K562 (cell line): ENCODE results near the gene COPA. TPM values are rescaled to one million over a fixed set of nuclear protein-coding genes. Genes with fewer than 3 reads are reported as not detected.

ENCODE experiments used
- ATAC-seq: fragments of 200-7000 bp; cut with Tn5 transposase; 3 replicates; pipeline ENCODE4 v1.9.1; 2020; ENCODE audit warnings: moderate library complexity
- BruUV-seq: library from RNA; stranded (reverse); fragments of 400-500 nt; replicated peaks from 2 replicates; lab custom pipeline; 2021; lab: Mats Ljungman, UMichigan
- CTCF ChIA-PET: fragments of 300-600 bp; formaldehyde crosslinking; extraction: SDS; loops from one replicate; lab custom pipeline; 2021; ENCODE audit warnings: low intra/inter-chr PET ratio; lab: Yijun Ruan, JAX
- POLR2A ChIA-PET: fragments of 300-600, 350-650 bp; sonication (Branson Sonifier 250); formaldehyde crosslinking; extraction: SDS; loops from one replicate; lab custom pipeline; 2021; ENCODE audit warnings: antibody characterized with exemption, inconsistent platforms; lab: Yijun Ruan, JAX
- DNase-seq, 4 experiments: peaks; one replicate each; pipeline versions ENCODE4 v3.0.0 to v3.0.0-alpha.2; 2011 to 2018; ENCODE audit warnings: low spot score in 3 of 4, mixed read lengths in 3 of 4; ENCODE audit errors: extremely low read depth in 1 of 4
- FAIRE-seq: peaks from 2 replicates; lab custom pipeline; 2011; peaks lifted over from hg19 to GRCh38; lab: Jason Lieb, UNC
- H2AFZ ChIP-seq: 2 replicates; pipeline ENCODE4 v1.6.0; 2011; ENCODE audit warnings: low read depth, low read length, control low read depth, inconsistent platforms
- H3K27ac ChIP-seq: fragments of 200-600 bp; 3 replicates; pipeline ENCODE4 v1.8.0; 2011; ENCODE audit warnings: low read depth, mild to moderate bottlenecking, control low read depth, inconsistent platforms, low read length, moderate library complexity, mixed read lengths; ENCODE audit errors: extremely low read depth
- H3K27me3 ChIP-seq, 2 experiments: fragments of 300-600 bp in 1 of 2; 2 replicates in 1 of 2; 3 replicates in 1 of 2; pipeline versions ENCODE4 v1.6.0 to v1.8.0; 2011; ENCODE audit warnings: inconsistent platforms in 2 of 2, low read length in 2 of 2, mild to moderate bottlenecking in 1 of 2, mixed read lengths in 1 of 2, moderate library complexity in 1 of 2; ENCODE audit not compliant: control insufficient read depth in 2 of 2, insufficient read depth in 2 of 2
- H3K36me3 ChIP-seq: fragments of 300-600 bp; 3 replicates; pipeline ENCODE4 v1.8.0; 2011; ENCODE audit warnings: mild to moderate bottlenecking, low read length, inconsistent platforms; ENCODE audit not compliant: control insufficient read depth, insufficient read depth
- H3K4me1 ChIP-seq, 2 experiments: fragments of 200-600 bp in 1 of 2; replicated peaks in 1 of 2; 2 replicates in 1 of 2; 3 replicates in 1 of 2; pipeline versions ENCODE4 v1.5.1 to v1.8.0; 2011; ENCODE audit warnings: inconsistent platforms in 2 of 2, low read length in 2 of 2, mild to moderate bottlenecking in 1 of 2, mixed read lengths in 1 of 2, moderate library complexity in 1 of 2; ENCODE audit not compliant: control insufficient read depth in 2 of 2, insufficient read depth in 2 of 2
- H3K4me2 ChIP-seq: 2 replicates; pipeline ENCODE4 v1.6.1; 2011; ENCODE audit warnings: low read length, control low read depth, inconsistent platforms, mixed read lengths; ENCODE audit not compliant: insufficient read depth
- H3K4me3 ChIP-seq: fragments of 200-600 bp; sonication (generic), shearing (Covaris generic); 2 replicates; pipeline ENCODE4 v1.5.1; 2016; ENCODE audit warnings: control low read depth, inconsistent platforms
- H3K79me2 ChIP-seq: fragments of 200-600 bp; 3 replicates; pipeline ENCODE4 v1.8.0; 2011; ENCODE audit warnings: low read length, inconsistent platforms; ENCODE audit not compliant: control insufficient read depth, insufficient read depth
- H3K9ac ChIP-seq, 2 experiments: 2 replicates each; pipeline versions ENCODE4 v1.6.0 to v1.6.1; 2011; ENCODE audit warnings: low read depth in 2 of 2, low read length in 2 of 2, control low read depth in 1 of 2, inconsistent platforms in 1 of 2, mild to moderate bottlenecking in 1 of 2, mixed read lengths in 1 of 2; ENCODE audit not compliant: insufficient read depth in 1 of 2
- H3K9me1 ChIP-seq: one replicate; pipeline ENCODE4 v1.6.0; 2011; ENCODE audit warnings: inconsistent platforms, mild to moderate bottlenecking, low read length, moderate library complexity; ENCODE audit not compliant: control insufficient read depth, insufficient read depth
- H3K9me3 ChIP-seq: replicated peaks from 2 replicates; pipeline ENCODE4 v1.5.1; 2011; ENCODE audit warnings: low read depth, low read length, inconsistent platforms; ENCODE audit not compliant: control insufficient read depth, insufficient read depth
- H4K20me1 ChIP-seq: replicated peaks from 2 replicates; pipeline ENCODE4 v1.6.1; 2011; ENCODE audit warnings: low read length, inconsistent platforms, mixed read lengths; ENCODE audit not compliant: control insufficient read depth, insufficient read depth
- CEBPG ChIP-seq, 3 experiments: fragments of 200-800 bp in 1 of 3; sonication (Bioruptor generic) in 1 of 3; sonication (generic) in 1 of 3; formaldehyde crosslinking in 1 of 3; IDR thresholded peaks in 2 of 3; conservative IDR thresholded peaks in 1 of 3; 2 replicates each; pipeline versions ENCODE4 v1.6.1 to v1.8.0; 2016 to 2022; ENCODE audit warnings: missing compliant biosample characterization in 2 of 3, missing genetic modification characterization in 2 of 3, mild to moderate bottlenecking in 1 of 3, missing genetic modification reagents in 1 of 3
- GATAD2B ChIP-seq: fragments of 450-650 bp; IDR thresholded peaks from 2 replicates; pipeline ENCODE4 v1.6.1; 2017; ENCODE audit warnings: mild to moderate bottlenecking, borderline replicate concordance
- MEF2A ChIP-seq: IDR thresholded peaks from 2 replicates; pipeline ENCODE4 v1.6.1; 2011; ENCODE audit warnings: low read depth, mild to moderate bottlenecking, low read length, moderate library complexity; ENCODE audit not compliant: control insufficient read depth
- RBM34 ChIP-seq: fragments of 200-400 bp; formaldehyde crosslinking; IDR thresholded peaks from 2 replicates; pipeline ENCODE4 v1.6.1; 2018; ENCODE audit warnings: low read length, borderline replicate concordance; ENCODE audit not compliant: insufficient read depth
- ZNF165 ChIP-seq: fragments of 250-450 bp; sonication (Bioruptor Pico); IDR thresholded peaks from 2 replicates; pipeline ENCODE4 v1.4.0; 2020; ENCODE audit warnings: borderline replicate concordance
- WGBS: fragments of 100-300 bp; shearing (Covaris generic); methylation state at CpG from one replicate; pipeline ENCODE4 v1.1.6; 2016; ENCODE audit warnings: low coverage, mixed read lengths; ENCODE audit not compliant: insufficient coverage; ENCODE audit errors: missing lambda C conversion rate; 5-methylcytosine and 5-hydroxymethylcytosine counted together
- in situ Hi-C: fragments of 300-500 bp; cut with MboI; formaldehyde crosslinking; loops from 4 replicates; pipeline ENCODE4 v1.15.0; 2018; ENCODE audit warnings: inconsistent platforms, mixed read lengths
- intact Hi-C: fragments of 100-400 bp; cut with micrococcal nuclease; formaldehyde crosslinking; loops from 2 replicates; pipeline ENCODE4 v1.14.2; 2022
- polyA plus RNA-seq, 8 experiments: library from polyadenylated mRNA; depleted of rRNA in 4 of 8; stranded (reverse) in 5 of 8; unstranded in 3 of 8; fragments of >200 nt; fragmentation: Nextera tagmentation in 2 of 8; fragmentation: Illumina TruSeq in 1 of 8; extraction: Ambion mirVana in 2 of 8; extraction: Trizol in 1 of 8; gene quantifications; 2 replicates each; pipeline versions ENCODE4 v1.2.1 to v1.2.3, GENCODE V29; 2011 to 2014; ENCODE audit warnings: inconsistent platforms in 1 of 8, missing spikeins in 1 of 8
- total RNA-seq, 7 experiments: library from RNA; depleted of rRNA in 6 of 7; stranded (reverse); fragments of >200 nt in 6 of 7; fragmentation: Illumina TruSeq in 2 of 7; extraction: Trizol in 2 of 7; gene quantifications; 2 replicates each; pipeline versions ENCODE4 v1.2.1 to v1.2.3, GENCODE V29; 2011 to 2021; ENCODE audit warnings: low replicate concordance in 1 of 7
- TF ChIP-seq, protein P1 (sequence below): IDR thresholded peaks from 3 replicates; pipeline ENCODE4 v1.6.1; 2011; ENCODE audit warnings: borderline replicate concordance, mild to moderate bottlenecking, moderate library complexity; ENCODE audit not compliant: insufficient read length; ENCODE audit errors: extremely low read depth
- TF ChIP-seq, protein P2 (sequence below): fragments of 450-650 bp; formaldehyde crosslinking; IDR thresholded peaks from 2 replicates; pipeline ENCODE4 v1.4.0; 2020; ENCODE audit warnings: mild to moderate bottlenecking
- TF ChIP-seq, protein P3 (sequence below), 2 experiments: IDR thresholded peaks; 2 replicates each; pipeline ENCODE4 v1.6.1; 2011; ENCODE audit warnings: borderline replicate concordance in 1 of 2, control low read depth in 1 of 2, low read depth in 1 of 2, low read length in 1 of 2, mild to moderate bottlenecking in 1 of 2, mixed read lengths in 1 of 2, moderate library complexity in 1 of 2; ENCODE audit not compliant: insufficient read depth in 1 of 2, insufficient read length in 1 of 2, poor library complexity in 1 of 2, severe bottlenecking in 1 of 2; ENCODE audit errors: extremely low read depth in 1 of 2
- TF ChIP-seq, protein P4 (sequence below): IDR thresholded peaks from 2 replicates; pipeline ENCODE4 v1.6.1; 2011; ENCODE audit not compliant: insufficient read length; ENCODE audit errors: extremely low read depth

Gene COPA
- total and polyA plus RNA-seq, 9 of the 15 experiments (the other 6 are each of a cell fraction or from before 2014, with no cell fraction given), result 49.8 to 222 (median 110) TPM

DNA sequence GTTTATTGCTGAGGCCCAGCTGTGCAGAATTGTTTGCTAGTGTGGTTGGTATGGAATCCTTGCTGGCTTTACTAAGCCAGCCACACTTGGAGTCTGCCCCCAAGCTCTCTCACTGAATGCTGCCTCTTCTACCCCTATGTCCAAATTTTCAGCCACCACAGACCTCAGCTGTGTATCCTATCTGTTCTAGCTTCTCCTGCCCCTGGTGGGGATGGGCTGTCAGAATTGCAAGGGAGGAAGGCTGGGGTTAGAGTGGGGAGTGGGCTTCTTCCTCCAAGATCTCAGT lies 28.2 kb upstream of the COPA start (continued):
- TF ChIP-seq CEBPG (CRISPR knock-in tag; IDR thresholded peaks at IDR 0.05), result no peak
- no peak for TF ChIP-seq CEBPG (tag; conservative IDR thresholded peaks at IDR 0.05 in 1 of 2, IDR thresholded peaks at IDR 0.05 in 1 of 2)
- no peak for TF ChIP-seq ZNF165 (CRISPR knock-in tag)
- TF ChIP-seq GATAD2B, result no peak

DNA sequence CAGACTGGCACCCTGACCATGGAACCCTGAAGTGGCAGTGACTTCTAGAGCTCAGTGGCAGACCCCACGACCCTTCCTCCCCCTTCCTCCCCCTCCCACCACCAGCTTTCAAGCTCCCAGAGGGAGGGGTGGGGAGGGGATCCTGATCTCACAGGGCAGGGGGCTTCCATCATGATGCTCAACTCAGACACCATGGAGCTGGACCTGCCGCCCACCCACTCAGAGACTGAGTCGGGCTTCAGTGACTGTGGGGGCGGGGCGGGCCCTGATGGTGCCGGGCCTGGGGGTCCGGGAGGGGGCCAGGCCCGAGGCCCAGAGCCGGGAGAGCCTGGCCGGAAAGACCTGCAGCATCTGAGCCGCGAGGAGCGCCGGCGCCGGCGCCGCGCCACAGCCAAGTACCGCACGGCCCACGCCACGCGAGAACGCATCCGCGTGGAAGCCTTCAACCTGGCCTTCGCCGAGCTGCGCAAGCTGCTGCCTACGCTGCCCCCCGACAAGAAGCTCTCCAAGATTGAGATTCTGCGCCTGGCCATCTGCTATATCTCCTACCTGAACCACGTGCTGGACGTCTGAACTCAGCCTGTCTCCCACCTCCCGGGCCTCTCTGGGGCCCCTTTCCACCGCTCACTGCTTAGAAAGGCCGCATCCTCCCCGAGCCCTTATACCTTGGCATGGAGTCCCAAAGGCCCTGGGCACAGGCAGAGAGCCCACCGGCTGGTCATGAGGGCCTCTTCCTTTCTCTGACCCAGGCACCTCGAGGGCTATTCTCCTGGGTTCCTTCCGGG lies 27.7 kb upstream of the COPA start:
- no peaks in the 10 kb centered on the region for H3K9me1 ChIP-seq
- no peak overlapping the region for H3K27ac ChIP-seq
- no peak for ATAC-seq
- H3K79me2 ChIP-seq, result no peaks in the 10 kb centered on the region
- no peak overlapping the region for H2AFZ ChIP-seq
- BruUV-seq, result no TSS peak
- no peaks in the 10 kb centered on the region for H3K36me3 ChIP-seq
- FAIRE-seq, result no peak
- POLR2A ChIA-PET, result interaction anchor here (1.1 to 1.5 kb wide), 2 partner anchors 9 to 13 kb away, joined by 4 read pairs; no protein-coding TSS in a partner anchor
- H3K4me3 ChIP-seq, result no peak overlapping the region
- TF ChIP-seq, protein P1, sequence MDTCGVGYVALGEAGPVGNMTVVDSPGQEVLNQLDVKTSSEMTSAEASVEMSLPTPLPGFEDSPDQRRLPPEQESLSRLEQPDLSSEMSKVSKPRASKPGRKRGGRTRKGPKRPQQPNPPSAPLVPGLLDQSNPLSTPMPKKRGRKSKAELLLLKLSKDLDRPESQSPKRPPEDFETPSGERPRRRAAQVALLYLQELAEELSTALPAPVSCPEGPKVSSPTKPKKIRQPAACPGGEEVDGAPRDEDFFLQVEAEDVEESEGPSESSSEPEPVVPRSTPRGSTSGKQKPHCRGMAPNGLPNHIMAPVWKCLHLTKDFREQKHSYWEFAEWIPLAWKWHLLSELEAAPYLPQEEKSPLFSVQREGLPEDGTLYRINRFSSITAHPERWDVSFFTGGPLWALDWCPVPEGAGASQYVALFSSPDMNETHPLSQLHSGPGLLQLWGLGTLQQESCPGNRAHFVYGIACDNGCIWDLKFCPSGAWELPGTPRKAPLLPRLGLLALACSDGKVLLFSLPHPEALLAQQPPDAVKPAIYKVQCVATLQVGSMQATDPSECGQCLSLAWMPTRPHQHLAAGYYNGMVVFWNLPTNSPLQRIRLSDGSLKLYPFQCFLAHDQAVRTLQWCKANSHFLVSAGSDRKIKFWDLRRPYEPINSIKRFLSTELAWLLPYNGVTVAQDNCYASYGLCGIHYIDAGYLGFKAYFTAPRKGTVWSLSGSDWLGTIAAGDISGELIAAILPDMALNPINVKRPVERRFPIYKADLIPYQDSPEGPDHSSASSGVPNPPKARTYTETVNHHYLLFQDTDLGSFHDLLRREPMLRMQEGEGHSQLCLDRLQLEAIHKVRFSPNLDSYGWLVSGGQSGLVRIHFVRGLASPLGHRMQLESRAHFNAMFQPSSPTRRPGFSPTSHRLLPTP, result no peak
- TF ChIP-seq, protein P2, sequence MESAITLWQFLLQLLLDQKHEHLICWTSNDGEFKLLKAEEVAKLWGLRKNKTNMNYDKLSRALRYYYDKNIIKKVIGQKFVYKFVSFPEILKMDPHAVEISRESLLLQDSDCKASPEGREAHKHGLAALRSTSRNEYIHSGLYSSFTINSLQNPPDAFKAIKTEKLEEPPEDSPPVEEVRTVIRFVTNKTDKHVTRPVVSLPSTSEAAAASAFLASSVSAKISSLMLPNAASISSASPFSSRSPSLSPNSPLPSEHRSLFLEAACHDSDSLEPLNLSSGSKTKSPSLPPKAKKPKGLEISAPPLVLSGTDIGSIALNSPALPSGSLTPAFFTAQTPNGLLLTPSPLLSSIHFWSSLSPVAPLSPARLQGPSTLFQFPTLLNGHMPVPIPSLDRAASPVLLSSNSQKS, result no peak
- TF ChIP-seq, protein P3, sequence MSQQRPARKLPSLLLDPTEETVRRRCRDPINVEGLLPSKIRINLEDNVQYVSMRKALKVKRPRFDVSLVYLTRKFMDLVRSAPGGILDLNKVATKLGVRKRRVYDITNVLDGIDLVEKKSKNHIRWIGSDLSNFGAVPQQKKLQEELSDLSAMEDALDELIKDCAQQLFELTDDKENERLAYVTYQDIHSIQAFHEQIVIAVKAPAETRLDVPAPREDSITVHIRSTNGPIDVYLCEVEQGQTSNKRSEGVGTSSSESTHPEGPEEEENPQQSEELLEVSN (IDR thresholded peaks at IDR 0.05; ENCODE audit: borderline replicate concordance in 1 of 2, extremely low read depth in 1 of 2, insufficient read depth in 1 of 2, insufficient read length in 1 of 2, low read depth in 1 of 2, low read length in 1 of 2, poor library complexity in 1 of 2, severe bottlenecking in 1 of 2), result no peak
- TF ChIP-seq, protein P4, sequence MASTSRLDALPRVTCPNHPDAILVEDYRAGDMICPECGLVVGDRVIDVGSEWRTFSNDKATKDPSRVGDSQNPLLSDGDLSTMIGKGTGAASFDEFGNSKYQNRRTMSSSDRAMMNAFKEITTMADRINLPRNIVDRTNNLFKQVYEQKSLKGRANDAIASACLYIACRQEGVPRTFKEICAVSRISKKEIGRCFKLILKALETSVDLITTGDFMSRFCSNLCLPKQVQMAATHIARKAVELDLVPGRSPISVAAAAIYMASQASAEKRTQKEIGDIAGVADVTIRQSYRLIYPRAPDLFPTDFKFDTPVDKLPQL, result no peak
- TF ChIP-seq MEF2A, result no peak
- no peak for TF ChIP-seq RBM34
- H3K27me3 ChIP-seq, result no peaks in the 10 kb centered on the region; a peak in 1 of 5 replicates
- no peak overlapping the region for H3K4me2 ChIP-seq
- intact Hi-C loops (no loop called here), in situ Hi-C loops (loop anchor here (10.0 kb wide), 1 partner anchor 266 kb away; no protein-coding TSS in a partner anchor)
- no peaks in the 10 kb centered on the region; the same call in 1 of the 2 replicates for H4K20me1 ChIP-seq
- 81% methylated on average over 18 of the region's 42 CpGs for WGBS
- H3K4me1 ChIP-seq, result peaks cover 34 to 36% of the 10 kb centered on the region in 2 experiments
- no peaks in the 10 kb centered on the region for H3K9me3 ChIP-seq
- no peak for DNase-seq
- H3K9ac ChIP-seq, result no peak overlapping the region; a peak in 1 of 4 replicates
- CTCF ChIA-PET, result no interaction called here
